GM21381 (cell line): ENCODE measurements around the gene PDP2.

Experiments used
- ATAC-seq: cut with Tn5 transposase; IDR thresholded peaks from one replicate; pipeline ENCODE4 v1.9.1; 2021; ENCODE audit warnings: mild to moderate bottlenecking, moderate library complexity; ENCODE audit not compliant: unreplicated experiment

Gene PDP2

GRCh38 chr16:66934138-66934838 lies 54.0 kb downstream of the PDP2 start, which contains the start of gene CIAO2B:
Gene CIAO2B (minus strand): TSS chr16:66934402. CDS start chr16:66934364, 38 bp downstream.
- peak; percentile 78 for ATAC-seq

- peak; percentile 21 for ATAC-seq
These were observed 54.6 kb downstream of the PDP2 start for GRCh38 chr16:66934839-66935313.

- ATAC-seq: no peak
These were observed 55.1 kb downstream of the PDP2 start, which contains the start of gene CES2 for GRCh38 chr16:66935314-66936011. Gene CES2 (plus strand): TSS chr16:66935516. CDS start chr16:66935636, 120 bp downstream.

- ATAC-seq: no peak
These were observed 56.1 kb downstream of the PDP2 start for GRCh38 chr16:66936462-66936861.

GRCh38 chr16:66936889-66937554 lies 56.7 kb downstream of the PDP2 start:
- no peak for ATAC-seq

- ATAC-seq: no peak
These were observed 57.5 kb downstream of the PDP2 start for GRCh38 chr16:66937725-66938337.

- ATAC-seq: no peak
These were observed 59.1 kb downstream of the PDP2 start for GRCh38 chr16:66939366-66939765.

GRCh38 chr16:66940236-66940635 lies 59.9 kb downstream of the PDP2 start:
- no peak for ATAC-seq
